Right lobe of liver (tissue), 6 donors: ENCODE measurements around the gene POLD3. TPM values are rescaled to one million over a fixed set of nuclear protein-coding genes. Genes with fewer than 3 reads are reported as not detected.

ENCODE experiments used
- ATAC-seq, 4 donors: fragments of 200-7000 bp; cut with Tn5 transposase; one replicate each; pipeline ENCODE4 v1.9.1; 2020; ENCODE audit warnings: mild to moderate bottlenecking in 4 of 4, moderate library complexity in 4 of 4
- DNase-seq, 3 donors: peaks; one replicate each; pipeline ENCODE4 v3.0.0-alpha.2; 2020
- H3K27ac ChIP-seq, 3 donors: fragments of 200-600 bp; one replicate each; pipeline ENCODE4 v1.8.0; 2022
- H3K27me3 ChIP-seq, 2 donors: fragments of 200-600 bp; one replicate each; pipeline ENCODE4 v1.8.0; 2022
- H3K36me3 ChIP-seq, 4 donors: fragments of 200-600 bp; sonication (generic) in 1 of 4; one replicate each; pipeline versions ENCODE4 v1.5.1 to v1.8.0; 2017 to 2022; ENCODE audit warnings: control low read depth in 1 of 4
- H3K4me1 ChIP-seq, 4 donors: fragments of 200-600 bp; sonication (generic) in 1 of 4; one replicate each; pipeline versions ENCODE4 v1.5.1 to v1.8.0; 2017 to 2022; ENCODE audit warnings: control low read depth in 1 of 4
- H3K4me3 ChIP-seq, 3 donors: fragments of 200-600 bp; one replicate each; pipeline ENCODE4 v1.8.0; 2022
- H3K9me3 ChIP-seq, 4 donors: fragments of 200-600 bp; sonication (generic) in 1 of 4; one replicate each; pipeline versions ENCODE4 v1.5.1 to v1.8.0; 2017 to 2022; ENCODE audit warnings: control low read depth in 1 of 4
- CTCF ChIP-seq, 4 donors: fragments of 200-600 bp in 3 of 4; fragments of 450-650 bp in 1 of 4; IDR thresholded peaks; one replicate each; pipeline versions ENCODE4 v1.5.1 to v1.8.0; 2016 to 2022; ENCODE audit warnings: antibody characterized with exemption in 4 of 4, mild to moderate bottlenecking in 2 of 4
- POLR2A ChIP-seq: fragments of 450-650 bp; IDR thresholded peaks from one replicate; pipeline ENCODE4 v1.6.1; 2017; ENCODE audit warnings: antibody characterized with exemption, mild to moderate bottlenecking
- WGBS: methylation state at CpG from one replicate; pipeline ENCODE4 v1.1.6; 2018; ENCODE audit warnings: low coverage, low lambda C conversion rate; ENCODE audit not compliant: insufficient coverage; ENCODE audit errors: missing lambda C conversion rate; 5-methylcytosine and 5-hydroxymethylcytosine counted together
- intact Hi-C, 2 donors: fragments of 100-400 bp; cut with DNase I; formaldehyde crosslinking; loops; one replicate each; pipeline versions ENCODE4 v1.11.2 to v1.14.1; 2022
- total RNA-seq, 6 experiments: library from RNA; depleted of rRNA in 2 of 6; stranded (reverse); fragments of >200 nt in 2 of 6; fragmentation: NEBNext Ultra II Directional in 3 of 6; extraction: Animal tissue kit (Norgen Biotek cat#: 25700) in 3 of 6; gene quantifications; one replicate each; pipeline versions ENCODE4 v1.1.0 to v1.2.4, GENCODE V29; 2016 to 2023
- donor health status: DM: no; HTN: yes; CAD: no.
- donor health status: DM: no; HTN: no; CAD: no.
- donor health status: DM: no; HTN: no; CAD: no.
- donor health status: DM: no; HTN: yes; CAD: no.
- donor health status: DM: no; HTN: yes; CAD: no.

The POLD3 gene
- total RNA-seq, 6 experiments from 2014 or later: 2.9 to 5.7 (median 5.1) TPM

GRCh38 chr11:74572349-74572748, 20.0 kb upstream of the POLD3 start:
- ATAC-seq (no peak), DNase-seq (no peak)
- no peak for TF ChIP-seq POLR2A
- no peak for TF ChIP-seq CTCF (IDR thresholded peaks at IDR 0.05)
- no peak overlapping the region for H3K4me3 ChIP-seq
- H3K36me3 ChIP-seq: no peaks in the 10 kb centered on the region
- no peaks in the 10 kb centered on the region for H3K9me3 ChIP-seq
- 78% methylated on average over 4 of the region's 4 CpGs for WGBS
- peaks cover 0 to 10% (median 0%) of the 10 kb centered on the region in 4 donors for H3K4me1 ChIP-seq
- intact Hi-C loops: loop anchor here (5.0 to 10.0 kb wide), 3 partner anchors 115 to 318 kb away; no protein-coding TSS in a partner anchor
- no peaks in the 10 kb centered on the region for H3K27me3 ChIP-seq
- H3K27ac ChIP-seq: no peak overlapping the region

- TF ChIP-seq CTCF (IDR thresholded peaks at IDR 0.05) (no peak), POLR2A (no peak)
- no peak for DNase-seq
- WGBS: 75% methylated on average over 5 of the region's 6 CpGs
- no peaks in the 10 kb centered on the region for H3K4me1 ChIP-seq
- H3K4me3 ChIP-seq: no peak overlapping the region
- no peaks in the 10 kb centered on the region for H3K36me3 ChIP-seq
- no peak overlapping the region for H3K27ac ChIP-seq
- intact Hi-C loops: loop anchor here (5.0 to 10.0 kb wide), 3 partner anchors 117 to 320 kb away; no protein-coding TSS in a partner anchor
- ATAC-seq: no peak
- H3K9me3 ChIP-seq: no peaks in the 10 kb centered on the region
- no peaks in the 10 kb centered on the region for H3K27me3 ChIP-seq
These were observed 17.8 kb upstream of the POLD3 start for GRCh38 chr11:74574563-74574962.

GRCh38 chr11:74575999-74576398, 16.4 kb upstream of the POLD3 start:
- no peak for DNase-seq
- Histone ChIP-seq H3K27me3 (no peaks in the 10 kb centered on the region), H3K27ac (no peak overlapping the region), H3K4me3 (no peak overlapping the region), H3K4me1 (no peaks in the 10 kb centered on the region), H3K9me3 (no peaks in the 10 kb centered on the region), H3K36me3 (no peaks in the 10 kb centered on the region)
- no peak for TF ChIP-seq CTCF (IDR thresholded peaks at IDR 0.05)
- no peak for TF ChIP-seq POLR2A
- intact Hi-C loops: loop anchor here (10.0 kb wide), 1 partner anchor 321 kb away; no protein-coding TSS in a partner anchor
- WGBS: 91% methylated on average over 3 of the region's 3 CpGs
- ATAC-seq: no peak

GRCh38 chr11:74577181-74577580, 15.2 kb upstream of the POLD3 start:
- no peak for TF ChIP-seq CTCF (IDR thresholded peaks at IDR 0.05)
- no peak for TF ChIP-seq POLR2A
- ATAC-seq (no peak), DNase-seq (no peak)
- H3K36me3 ChIP-seq: no peaks in the 10 kb centered on the region
- no peak overlapping the region for H3K4me3 ChIP-seq
- H3K27me3 ChIP-seq: no peaks in the 10 kb centered on the region
- no peaks in the 10 kb centered on the region for H3K9me3 ChIP-seq
- no peaks in the 10 kb centered on the region for H3K4me1 ChIP-seq
- H3K27ac ChIP-seq: no peak overlapping the region
- 89% methylated on average over 2 of the region's 4 CpGs for WGBS
- intact Hi-C loops: loop anchor here (10.0 kb wide), 1 partner anchor 322 kb away; no protein-coding TSS in a partner anchor
